Activated CD8-positive, alpha-beta T cell treated with anti-CD3 and anti-CD28 coated beads, Interleukin-2, amount 10 ng/mL, durations not matched to agents 7 days and 5 days (primary cell): ENCODE results near the gene CENPN. TPM values are rescaled to one million over a fixed set of nuclear protein-coding genes. Genes with fewer than 3 reads are reported as not detected.

Experiments
- ATAC-seq: fragments of 150-1000 bp; cut with Tn5 transposase; one replicate; pipeline ENCODE4 v1.10.0; 2021; ENCODE audit warnings: moderate library complexity
- CTCF ChIA-PET: fragments of 350-600 bp; sonication (Branson Sonifier 250); formaldehyde crosslinking; loops from one replicate; lab custom pipeline; 2021; ENCODE audit warnings: antibody characterized with exemption; lab: Charles Lee
- POLR2A ChIA-PET: fragments of 350-600 bp; sonication (Branson Sonifier 250); formaldehyde crosslinking; loops from one replicate; lab custom pipeline; 2021; ENCODE audit warnings: antibody characterized with exemption; lab: Charles Lee
- DNase-seq: peaks from one replicate; pipeline ENCODE4 v3.0.0-alpha.2; 2020
- H3K27ac Mint-ChIP-seq: one replicate; pipeline ENCODE4 v1.8.0; 2021; ENCODE audit warnings: mild to moderate bottlenecking, mixed read lengths
- H3K27me3 Mint-ChIP-seq: one replicate; pipeline ENCODE4 v1.8.0; 2021; ENCODE audit warnings: low read depth, mixed read lengths
- H3K36me3 Mint-ChIP-seq: one replicate; pipeline ENCODE4 v1.8.0; 2021; ENCODE audit warnings: low read depth, mixed read lengths
- H3K4me1 Mint-ChIP-seq: one replicate; pipeline ENCODE4 v1.8.0; 2021; ENCODE audit warnings: low read depth, mixed read lengths
- H3K4me3 Mint-ChIP-seq: one replicate; pipeline ENCODE4 v1.8.0; 2021; ENCODE audit warnings: mild to moderate bottlenecking, mixed read lengths
- H3K9me3 Mint-ChIP-seq: one replicate; pipeline ENCODE4 v1.8.0; 2022; ENCODE audit warnings: mixed read lengths; ENCODE audit not compliant: insufficient read depth
- total RNA-seq, 2 experiments: library from RNA; stranded (reverse); gene quantifications; one replicate each; pipeline ENCODE4 v1.2.3, GENCODE V29; 2021

The CENPN gene
- total RNA-seq, 2 experiments from 2014 or later: 65.2 to 67.2 TPM

GRCh38 chr16:81035398-81035974 is 28.5 kb downstream of the CENPN start, which contains the start of gene ATMIN:
Gene ATMIN (plus strand): TSS chr16:81035842. CDS start chr16:81035871, 29 bp downstream.
- peak within 1 kb of the TSS; percentile 76 for H3K27ac Mint-ChIP-seq
- no peaks in the 10 kb centered on the region for H3K27me3 Mint-ChIP-seq
- peak within 1 kb of the TSS; percentile 80 for H3K4me3 Mint-ChIP-seq
- ATAC-seq (peak; percentile 94), DNase-seq (peak; percentile 88)
- H3K4me1 Mint-ChIP-seq: peaks cover 26% of the 10 kb centered on the region
- ChIA-PET POLR2A (interaction anchor here (0.6 to 3.0 kb wide), 7 partner anchors 20 to 55 kb away, joined by 3 to 29 read pairs (median 3); partner anchors contain the start of genes C16orf46, CENPN and CMC2), CTCF (interaction anchor here (0.6 to 4.6 kb wide), 43 partner anchors 9 to 706 kb away, joined by 3 to 107 read pairs (median 4); partner anchors contain the start of genes C16orf46, CENPN, CMC2 and GAN)
- H3K36me3 Mint-ChIP-seq: peaks cover 34% of the 10 kb centered on the region
- H3K9me3 Mint-ChIP-seq: no peaks in the 10 kb centered on the region

DNA sequence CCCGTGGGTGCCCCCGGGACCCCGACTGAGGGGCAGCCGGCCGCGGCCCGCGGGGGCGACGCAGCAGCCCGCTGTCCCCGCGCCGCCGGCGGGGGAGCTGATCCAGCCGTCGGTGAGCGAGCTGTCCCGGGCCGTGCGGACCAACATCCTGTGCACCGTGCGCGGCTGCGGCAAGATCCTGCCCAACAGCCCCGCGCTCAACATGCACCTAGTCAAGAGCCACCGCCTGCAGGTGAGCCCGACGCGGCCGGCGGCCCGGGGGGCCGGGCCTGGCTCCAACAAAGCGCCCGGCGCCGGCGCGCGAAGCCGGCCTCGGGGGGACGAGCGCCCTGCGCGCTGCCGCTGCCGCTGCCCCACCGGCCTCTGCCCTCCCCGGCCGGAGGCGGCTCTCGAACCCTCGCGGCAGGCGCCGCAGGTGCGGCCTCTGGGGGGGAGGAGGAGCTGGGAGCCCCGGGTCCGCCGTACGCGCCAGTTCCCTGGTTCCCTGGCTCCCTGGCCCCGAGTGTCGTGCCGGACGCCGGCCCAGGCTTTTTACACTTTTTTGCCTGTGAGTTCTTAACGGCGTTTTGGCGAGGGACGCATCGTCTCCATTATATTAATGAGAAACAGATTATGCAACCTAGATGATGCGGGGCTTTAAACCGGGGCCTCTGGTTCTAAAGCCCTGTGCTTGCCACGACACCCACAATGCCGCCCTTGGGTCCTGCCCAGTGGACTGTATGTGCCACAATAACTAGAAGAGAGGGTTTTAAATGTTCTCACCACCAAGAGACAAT is 29.1 kb downstream of the CENPN start:
- DNase-seq: peak; percentile 55
- peaks cover 33% of the 10 kb centered on the region for H3K36me3 Mint-ChIP-seq
- no peaks in the 10 kb centered on the region for H3K27me3 Mint-ChIP-seq
- peak overlapping the region; percentile 80 for H3K4me3 Mint-ChIP-seq
- ATAC-seq: peak; percentile 77
- H3K4me1 Mint-ChIP-seq: peaks cover 26% of the 10 kb centered on the region
- H3K27ac Mint-ChIP-seq: peak overlapping the region; percentile 76
- ChIA-PET CTCF (interaction anchor here (0.6 to 4.6 kb wide), 40 partner anchors 9 to 705 kb away, joined by 3 to 107 read pairs (median 4); partner anchors contain the start of genes C16orf46, CENPN, CMC2 and GAN), POLR2A (interaction anchor here (0.6 to 3.0 kb wide), 8 partner anchors 21 to 279 kb away, joined by 3 to 29 read pairs (median 3); partner anchors contain the start of genes C16orf46, CENPN, CMC2 and GAN)
- H3K9me3 Mint-ChIP-seq: no peaks in the 10 kb centered on the region

DNA sequence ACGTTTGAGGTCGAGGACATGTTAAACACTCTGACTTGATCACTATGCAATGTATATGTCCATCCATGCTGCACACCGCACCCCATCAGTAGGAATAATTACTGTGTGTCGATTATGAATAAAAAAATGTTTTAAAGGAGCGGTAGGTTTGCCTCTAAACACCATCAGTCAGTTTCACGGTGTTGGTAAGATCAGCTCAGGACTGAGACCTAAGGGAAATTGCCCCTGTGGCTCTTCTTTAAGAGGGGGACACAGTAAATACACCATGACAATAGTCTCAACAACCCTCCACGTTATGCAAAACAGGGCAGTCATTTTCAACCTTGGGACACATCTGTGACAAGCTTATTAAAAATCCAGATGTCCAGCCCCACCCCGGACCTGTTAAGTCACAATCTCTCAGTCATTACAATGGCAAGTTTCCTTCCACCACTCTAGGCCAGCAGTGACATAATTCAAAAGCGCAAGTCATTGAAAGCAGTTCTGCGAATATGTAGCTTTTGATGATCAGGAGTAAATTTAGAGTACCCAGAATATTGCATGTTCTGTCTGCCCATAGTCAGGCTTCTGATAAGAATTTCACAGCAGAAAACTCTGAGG is 29.8 kb downstream of the CENPN start:
- Mint-ChIP-seq H3K27me3 (no peaks in the 10 kb centered on the region), H3K27ac (peak overlapping the region; percentile 76), H3K4me1 (peaks cover 26% of the 10 kb centered on the region), H3K4me3 (peak overlapping the region; percentile 80), H3K36me3 (peaks cover 33% of the 10 kb centered on the region), H3K9me3 (no peaks in the 10 kb centered on the region)
- ChIA-PET CTCF (interaction anchor here (1.2 to 4.6 kb wide), 13 partner anchors 8 to 699 kb away, joined by 3 to 107 read pairs (median 12); partner anchors contain the start of genes C16orf46, CENPN, CMC2 and GAN), POLR2A (interaction anchor here (0.6 to 3.0 kb wide), 8 partner anchors 22 to 278 kb away, joined by 3 to 29 read pairs (median 4); partner anchors contain the start of genes C16orf46, CENPN, CMC2 and GAN)
- DNase-seq (no peak), ATAC-seq (no peak)

DNA sequence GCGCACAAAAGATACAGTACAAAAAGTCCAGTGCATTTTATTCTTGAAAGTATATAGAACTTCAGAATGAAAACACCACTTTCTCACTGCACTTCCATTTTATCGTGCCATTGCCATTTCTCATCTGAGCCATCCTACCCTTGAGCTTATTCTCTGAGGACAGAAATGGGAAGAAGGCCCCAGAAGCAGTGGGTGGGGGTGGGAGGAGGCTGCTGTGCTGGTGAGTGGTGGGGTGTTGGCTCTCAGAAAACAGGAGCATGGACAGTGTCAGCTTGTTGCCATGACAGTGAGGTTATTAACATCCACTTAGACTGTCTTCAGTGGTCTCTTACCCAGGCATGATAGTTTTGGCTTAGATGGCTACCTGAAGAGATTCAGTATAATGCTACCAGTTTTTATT is 33.1 kb downstream of the CENPN start:
- H3K27me3 Mint-ChIP-seq: no peaks in the 10 kb centered on the region
- ATAC-seq (no peak), DNase-seq (no peak)
- CTCF ChIA-PET: no interaction called here
- no peaks in the 10 kb centered on the region for H3K9me3 Mint-ChIP-seq
- peaks cover 26% of the 10 kb centered on the region for H3K4me1 Mint-ChIP-seq
- H3K4me3 Mint-ChIP-seq: no peak overlapping the region
- POLR2A ChIA-PET: no interaction called here
- H3K36me3 Mint-ChIP-seq: peaks cover 53% of the 10 kb centered on the region
- no peak overlapping the region for H3K27ac Mint-ChIP-seq

GRCh38 chr16:81040842-81041241 is 33.8 kb downstream of the CENPN start:
- H3K4me3 Mint-ChIP-seq: no peak overlapping the region

GRCh38 chr16:81041696-81042095 is 34.7 kb downstream of the CENPN start:
- no peak overlapping the region for H3K27ac Mint-ChIP-seq
- DNase-seq (no peak), ATAC-seq (no peak)
- no peak overlapping the region for H3K4me3 Mint-ChIP-seq
- peaks cover 57% of the 10 kb centered on the region for H3K36me3 Mint-ChIP-seq
- CTCF ChIA-PET: no interaction called here
- peaks cover 20% of the 10 kb centered on the region for H3K4me1 Mint-ChIP-seq
- POLR2A ChIA-PET: no interaction called here
- H3K27me3 Mint-ChIP-seq: no peaks in the 10 kb centered on the region
- H3K9me3 Mint-ChIP-seq: no peaks in the 10 kb centered on the region

More at GRCh38 chr16:81040842-81041241, 33.8 kb downstream of the CENPN start:
- CTCF ChIA-PET: no interaction called here
- ATAC-seq: no peak
- H3K36me3 Mint-ChIP-seq: peaks cover 56% of the 10 kb centered on the region
- DNase-seq: no peak
- H3K4me1 Mint-ChIP-seq: peaks cover 23% of the 10 kb centered on the region
- POLR2A ChIA-PET: no interaction called here
- H3K27ac Mint-ChIP-seq: no peak overlapping the region
- no peaks in the 10 kb centered on the region for H3K9me3 Mint-ChIP-seq
- no peaks in the 10 kb centered on the region for H3K27me3 Mint-ChIP-seq

DNA sequence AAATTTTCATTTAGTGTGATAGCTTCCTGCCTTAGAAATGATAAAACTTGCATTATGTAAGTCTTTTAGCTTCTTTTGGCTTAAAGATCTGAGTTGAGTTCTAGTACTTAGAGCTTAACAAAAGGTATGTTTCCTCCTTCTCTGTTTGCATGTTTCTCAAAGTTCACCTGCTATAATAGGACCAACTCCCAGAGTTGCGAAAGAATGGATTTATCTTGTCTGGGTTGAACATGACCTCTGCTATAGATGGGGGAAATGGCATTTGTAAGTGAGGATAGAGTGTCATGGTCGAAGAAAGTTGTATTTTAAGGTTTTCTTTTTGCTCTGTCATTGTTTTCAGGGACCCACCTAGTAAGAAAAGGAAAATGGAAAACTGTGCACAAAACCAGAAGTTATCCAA is 35.8 kb downstream of the CENPN start:
- H3K27ac Mint-ChIP-seq: no peak overlapping the region

GRCh38 chr16:81053761-81054160 is 46.7 kb downstream of the CENPN start:
- H3K27me3 Mint-ChIP-seq: no peaks in the 10 kb centered on the region
- H3K4me3 Mint-ChIP-seq: no peak overlapping the region
- ChIA-PET POLR2A (no interaction called here), CTCF (no interaction called here)
- no peak overlapping the region for H3K27ac Mint-ChIP-seq
- DNase-seq (no peak), ATAC-seq (no peak)
- peaks cover 7% of the 10 kb centered on the region for H3K36me3 Mint-ChIP-seq
- H3K4me1 Mint-ChIP-seq: no peaks in the 10 kb centered on the region
- peaks cover 16% of the 10 kb centered on the region for H3K9me3 Mint-ChIP-seq

More for the DNA sequence above, 35.8 kb downstream of the CENPN start:
- Mint-ChIP-seq H3K9me3 (no peaks in the 10 kb centered on the region), H3K27me3 (no peaks in the 10 kb centered on the region), H3K36me3 (peaks cover 54% of the 10 kb centered on the region), H3K4me3 (no peak overlapping the region), H3K4me1 (peaks cover 9% of the 10 kb centered on the region)
- POLR2A ChIA-PET: no interaction called here
- DNase-seq: no peak
- CTCF ChIA-PET: interaction anchor here (1.7 kb wide), 1 partner anchor 34 kb away, joined by 4 read pairs; the partner anchor contains the start of gene C16orf46
- ATAC-seq: no peak

DNA sequence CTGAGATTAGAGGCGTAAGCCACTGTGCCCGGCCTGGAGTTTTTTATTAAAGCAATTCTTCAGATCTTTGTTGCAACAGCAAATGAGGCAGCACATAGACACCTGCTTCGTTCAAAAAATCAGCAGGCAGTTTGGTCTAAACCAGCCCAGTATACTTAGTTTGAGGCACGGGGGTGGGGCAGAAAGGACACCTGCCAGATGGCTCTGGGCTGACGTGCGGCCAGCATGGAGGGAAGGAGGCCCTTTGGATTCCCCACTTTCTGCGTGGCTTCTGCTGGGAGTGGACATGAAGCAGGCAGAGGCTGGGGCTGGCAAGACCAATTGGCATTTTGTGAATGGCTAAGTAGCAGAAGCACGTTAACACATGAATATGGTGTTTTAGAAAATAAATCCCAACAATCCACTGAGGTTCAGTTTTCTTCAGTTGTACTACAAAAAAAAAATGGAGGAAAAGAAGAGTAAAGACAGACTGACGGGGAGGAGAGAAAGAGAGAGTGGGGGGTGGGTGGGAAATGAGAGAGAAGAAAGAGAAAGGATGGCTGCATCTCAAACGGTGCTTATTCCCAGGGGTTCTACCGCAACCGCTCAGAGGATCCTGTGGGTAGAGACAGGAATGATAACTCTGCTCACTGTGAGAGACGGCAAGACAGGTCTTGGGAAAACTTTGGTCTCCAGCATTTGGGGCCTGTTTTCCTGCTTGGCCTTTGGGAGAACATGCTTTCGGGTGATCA is 53.7 kb downstream of the CENPN start:
- CTCF ChIA-PET: no interaction called here
- Mint-ChIP-seq H3K27me3 (no peaks in the 10 kb centered on the region), H3K9me3 (no peaks in the 10 kb centered on the region), H3K36me3 (no peaks in the 10 kb centered on the region), H3K4me1 (no peaks in the 10 kb centered on the region), H3K27ac (no peak overlapping the region), H3K4me3 (no peak overlapping the region)
- POLR2A ChIA-PET: no interaction called here
- ATAC-seq: no peak
- DNase-seq: no peak

GRCh38 chr16:81061307-81061640 is 54.3 kb downstream of the CENPN start:
- Mint-ChIP-seq H3K27ac (no peak overlapping the region), H3K4me3 (no peak overlapping the region), H3K9me3 (no peaks in the 10 kb centered on the region), H3K36me3 (no peaks in the 10 kb centered on the region), H3K4me1 (no peaks in the 10 kb centered on the region), H3K27me3 (no peaks in the 10 kb centered on the region)
- ATAC-seq: no peak
- ChIA-PET CTCF (no interaction called here), POLR2A (no interaction called here)
- DNase-seq: no peak
